BLaER1 (cell line): ENCODE measurements around the gene CDK14.
"Not testable (repeated sequence)": the region's sequence is repeated elsewhere in the genome, so short reads cannot be mapped to it uniquely, and the experiment has no call there.

ENCODE experiments used
- H3K27ac ChIP-seq: shearing (Covaris generic); formaldehyde crosslinking; 2 replicates; pipeline ENCODE4 v1.8.1; 2022
- H3K27me3 ChIP-seq: shearing (Covaris generic); formaldehyde crosslinking; 2 replicates; pipeline ENCODE4 v1.8.1; 2022
- H3K36me3 ChIP-seq: shearing (Covaris generic); formaldehyde crosslinking; 2 replicates; pipeline ENCODE4 v1.8.1; 2022
- H3K4me1 ChIP-seq: shearing (Covaris generic); formaldehyde crosslinking; 2 replicates; pipeline ENCODE4 v1.8.1; 2022
- H3K4me2 ChIP-seq: shearing (Covaris generic); formaldehyde crosslinking; 2 replicates; pipeline ENCODE4 v1.8.1; 2022
- H3K4me3 ChIP-seq: shearing (Covaris generic); formaldehyde crosslinking; 2 replicates; pipeline ENCODE4 v1.8.1; 2022
- H3K9ac ChIP-seq: shearing (Covaris generic); formaldehyde crosslinking; 2 replicates; pipeline ENCODE4 v1.8.1; 2022
- H3K9me3 ChIP-seq: shearing (Covaris generic); formaldehyde crosslinking; 2 replicates; pipeline ENCODE4 v1.8.1; 2022
- H4K20me1 ChIP-seq: shearing (Covaris generic); formaldehyde crosslinking; 2 replicates; pipeline ENCODE4 v1.8.1; 2022
- Cebpa-rat ChIP-seq: shearing (Covaris generic); IDR thresholded peaks from 2 replicates; pipeline ENCODE4 v1.8.1; 2022

Gene CDK14

GRCh38 chr7:90625051-90625450 lies 28.9 kb downstream of the CDK14 start:
- no peak for TF ChIP-seq Cebpa-rat
- peaks cover 46% of the 10 kb centered on the region for H4K20me1 ChIP-seq
- no peak overlapping the region for H3K9ac ChIP-seq
- peaks cover 35% of the 10 kb centered on the region for H3K4me1 ChIP-seq
- peaks cover 6% of the 10 kb centered on the region for H3K9me3 ChIP-seq
- H3K27me3 ChIP-seq: no peaks in the 10 kb centered on the region
- no peak overlapping the region for H3K4me3 ChIP-seq
- H3K27ac ChIP-seq: no peak overlapping the region
- H3K4me2 ChIP-seq: no peak overlapping the region
- H3K36me3 ChIP-seq: peaks cover 19% of the 10 kb centered on the region

- Histone ChIP-seq H3K27ac (no peak overlapping the region), H3K4me2 (no peak overlapping the region)
Observed at GRCh38 chr7:90625562-90625961, 29.4 kb downstream of the CDK14 start.

GRCh38 chr7:90626013-90626412 lies 29.9 kb downstream of the CDK14 start:
- Histone ChIP-seq H3K4me2 (no peak overlapping the region), H3K27me3 (no peaks in the 10 kb centered on the region), H4K20me1 (peaks cover 46% of the 10 kb centered on the region), H3K9me3 (peaks cover 1% of the 10 kb centered on the region; the same call in 1 of the 2 replicates), H3K4me3 (no peak overlapping the region), H3K9ac (no peak overlapping the region), H3K4me1 (peaks cover 32% of the 10 kb centered on the region), H3K27ac (no peak overlapping the region), H3K36me3 (peaks cover 11% of the 10 kb centered on the region)
- no peak for TF ChIP-seq Cebpa-rat

More at GRCh38 chr7:90625562-90625961, 29.4 kb downstream of the CDK14 start:
- peaks cover 2% of the 10 kb centered on the region for H3K9me3 ChIP-seq
- H3K4me1 ChIP-seq: peaks cover 35% of the 10 kb centered on the region
- H3K4me3 ChIP-seq: no peak overlapping the region
- no peaks in the 10 kb centered on the region for H3K27me3 ChIP-seq
- no peak for TF ChIP-seq Cebpa-rat
- H3K9ac ChIP-seq: no peak overlapping the region
- H4K20me1 ChIP-seq: peaks cover 46% of the 10 kb centered on the region
- H3K36me3 ChIP-seq: peaks cover 14% of the 10 kb centered on the region

GRCh38 chr7:90629297-90629918 lies 33.3 kb downstream of the CDK14 start:
- Histone ChIP-seq H3K4me2 (no peak overlapping the region), H3K27me3 (no peaks in the 10 kb centered on the region), H3K4me1 (peaks cover 8% of the 10 kb centered on the region), H3K27ac (no peak overlapping the region), H3K36me3 (peaks cover 27% of the 10 kb centered on the region), H3K9me3 (peaks cover 22% of the 10 kb centered on the region), H3K9ac (no peak overlapping the region), H3K4me3 (no peak overlapping the region), H4K20me1 (peaks cover 33% of the 10 kb centered on the region)
- TF ChIP-seq Cebpa-rat: no peak

GRCh38 chr7:90631502-90631901 lies 35.4 kb downstream of the CDK14 start:
- TF ChIP-seq Cebpa-rat: no peak
- Histone ChIP-seq H3K27me3 (no peaks in the 10 kb centered on the region), H3K9me3 (peaks cover 22% of the 10 kb centered on the region), H3K4me3 (no peak overlapping the region), H3K4me1 (peaks cover 5% of the 10 kb centered on the region; the same call in 1 of the 2 replicates), H3K36me3 (peaks cover 22% of the 10 kb centered on the region), H3K9ac (no peak overlapping the region), H4K20me1 (peaks cover 20% of the 10 kb centered on the region; the same call in 1 of the 2 replicates), H3K4me2 (no peak overlapping the region), H3K27ac (no peak overlapping the region)

- Histone ChIP-seq H3K9me3 (peaks cover 62% of the 10 kb centered on the region), H3K36me3 (peaks cover 27% of the 10 kb centered on the region; the same call in 1 of the 2 replicates)
- not testable (repeated sequence) for H3K4me2 ChIP-seq, H3K27me3 ChIP-seq, H3K9ac ChIP-seq, H3K4me1 ChIP-seq, H3K27ac ChIP-seq, H3K4me3 ChIP-seq, H4K20me1 ChIP-seq
Observed at GRCh38 chr7:90639683-90640082, 43.6 kb downstream of the CDK14 start.

- H3K9ac ChIP-seq: no peak overlapping the region
- H3K4me1 ChIP-seq: peaks cover 14% of the 10 kb centered on the region; the same call in 1 of the 2 replicates
- H3K4me2 ChIP-seq: no peak overlapping the region
- no peak for TF ChIP-seq Cebpa-rat
- peaks cover 70% of the 10 kb centered on the region for H3K9me3 ChIP-seq
- no peaks in the 10 kb centered on the region for H3K27me3 ChIP-seq
- no peak overlapping the region for H3K27ac ChIP-seq
- H3K36me3 ChIP-seq: peaks cover 27% of the 10 kb centered on the region; the same call in 1 of the 2 replicates
- 0 out of 2 replicates have a peak, but pooled peaks cover 7% of the 10 kb centered on the region for H4K20me1 ChIP-seq
- no peak overlapping the region for H3K4me3 ChIP-seq
Observed at GRCh38 chr7:90642978-90643377, 46.9 kb downstream of the CDK14 start.

- H4K20me1 ChIP-seq: 0 out of 2 replicates have a peak, but pooled peaks cover 7% of the 10 kb centered on the region
- H3K4me1 ChIP-seq: peaks cover 14% of the 10 kb centered on the region; the same call in 1 of the 2 replicates
- H3K9me3 ChIP-seq: peaks cover 70% of the 10 kb centered on the region
- H3K36me3 ChIP-seq: peaks cover 22% of the 10 kb centered on the region; the same call in 1 of the 2 replicates
- no peak overlapping the region for H3K27ac ChIP-seq
- H3K27me3 ChIP-seq: no peaks in the 10 kb centered on the region
- no peak for TF ChIP-seq Cebpa-rat
- no peak overlapping the region; the same call in 1 of the 2 replicates for H3K4me2 ChIP-seq
- H3K4me3 ChIP-seq: no peak overlapping the region
- H3K9ac ChIP-seq: no peak overlapping the region
Observed at GRCh38 chr7:90645784-90646183, 49.7 kb downstream of the CDK14 start.

- H3K4me2 ChIP-seq: no peak overlapping the region
- no peak overlapping the region for H3K4me3 ChIP-seq
- no peak for TF ChIP-seq Cebpa-rat
- H3K9ac ChIP-seq: no peak overlapping the region
- H4K20me1 ChIP-seq: peaks cover 19% of the 10 kb centered on the region; the same call in 1 of the 2 replicates
- peaks cover 14% of the 10 kb centered on the region; the same call in 1 of the 2 replicates for H3K4me1 ChIP-seq
- H3K27me3 ChIP-seq: no peaks in the 10 kb centered on the region
- peaks cover 64% of the 10 kb centered on the region for H3K9me3 ChIP-seq
- H3K36me3 ChIP-seq: peaks cover 19% of the 10 kb centered on the region; the same call in 1 of the 2 replicates
- no peak overlapping the region for H3K27ac ChIP-seq
Observed at GRCh38 chr7:90648107-90648506, 52.0 kb downstream of the CDK14 start.

- Histone ChIP-seq H3K4me3 (no peak overlapping the region), H3K4me1 (peaks cover 14% of the 10 kb centered on the region; the same call in 1 of the 2 replicates), H4K20me1 (peaks cover 19% of the 10 kb centered on the region; the same call in 1 of the 2 replicates), H3K9ac (no peak overlapping the region), H3K36me3 (peaks cover 18% of the 10 kb centered on the region; the same call in 1 of the 2 replicates), H3K27ac (no peak overlapping the region), H3K4me2 (no peak overlapping the region), H3K27me3 (no peaks in the 10 kb centered on the region), H3K9me3 (peaks cover 64% of the 10 kb centered on the region)
- TF ChIP-seq Cebpa-rat: no peak
Observed at GRCh38 chr7:90648834-90649233, 52.7 kb downstream of the CDK14 start.
